ENCODE data around the gene DRD4.

DNA sequence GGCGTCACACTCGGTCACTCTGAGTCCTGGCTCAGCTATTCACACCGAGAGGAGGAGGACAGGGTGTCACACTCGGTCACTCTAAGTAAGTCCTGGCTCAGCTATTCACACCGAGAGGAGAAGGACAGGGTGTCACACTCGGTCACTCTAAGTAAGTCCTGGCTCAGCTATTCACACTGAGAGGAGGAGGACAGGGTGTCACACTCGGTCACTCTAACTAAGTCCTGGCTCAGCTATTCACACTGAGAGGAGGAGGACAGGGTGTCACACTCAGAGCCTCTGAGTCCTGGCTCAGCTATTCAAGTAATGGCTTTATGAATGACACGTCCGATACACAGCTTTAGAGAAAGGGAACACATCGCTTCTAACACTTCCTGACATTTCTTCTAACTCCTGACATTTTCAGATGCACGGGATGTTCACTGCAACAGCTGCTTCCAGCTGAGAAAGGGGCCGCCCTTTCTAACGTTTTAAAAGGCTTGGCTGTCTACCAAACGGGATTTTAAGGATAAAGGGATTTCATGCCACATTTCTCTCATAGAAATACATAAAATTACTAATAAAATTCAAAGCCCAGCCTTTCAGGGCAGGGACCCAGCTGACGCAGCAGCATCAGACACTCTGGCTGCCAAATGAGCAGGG, 28.1 kb downstream of the DRD4 start:
- TF ChIP-seq, protein P1, sequence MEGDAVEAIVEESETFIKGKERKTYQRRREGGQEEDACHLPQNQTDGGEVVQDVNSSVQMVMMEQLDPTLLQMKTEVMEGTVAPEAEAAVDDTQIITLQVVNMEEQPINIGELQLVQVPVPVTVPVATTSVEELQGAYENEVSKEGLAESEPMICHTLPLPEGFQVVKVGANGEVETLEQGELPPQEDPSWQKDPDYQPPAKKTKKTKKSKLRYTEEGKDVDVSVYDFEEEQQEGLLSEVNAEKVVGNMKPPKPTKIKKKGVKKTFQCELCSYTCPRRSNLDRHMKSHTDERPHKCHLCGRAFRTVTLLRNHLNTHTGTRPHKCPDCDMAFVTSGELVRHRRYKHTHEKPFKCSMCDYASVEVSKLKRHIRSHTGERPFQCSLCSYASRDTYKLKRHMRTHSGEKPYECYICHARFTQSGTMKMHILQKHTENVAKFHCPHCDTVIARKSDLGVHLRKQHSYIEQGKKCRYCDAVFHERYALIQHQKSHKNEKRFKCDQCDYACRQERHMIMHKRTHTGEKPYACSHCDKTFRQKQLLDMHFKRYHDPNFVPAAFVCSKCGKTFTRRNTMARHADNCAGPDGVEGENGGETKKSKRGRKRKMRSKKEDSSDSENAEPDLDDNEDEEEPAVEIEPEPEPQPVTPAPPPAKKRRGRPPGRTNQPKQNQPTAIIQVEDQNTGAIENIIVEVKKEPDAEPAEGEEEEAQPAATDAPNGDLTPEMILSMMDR (IDR thresholded peaks at IDR 0.05 in 4 of 5, conservative IDR thresholded peaks at IDR 0.05 in 1 of 5): no peak
- TF ChIP-seq POLR2A (IDR thresholded peaks at IDR 0.05): no peak
